NOMO-1 (cell line): Measurements from ENCODE around the gene SLF2.

Experiments used
- DNase-seq, 2 experiments: peaks; one replicate each; lab custom pipeline; 2025; ENCODE audit not compliant: unreplicated experiment in 2 of 2; lab: John Stamatoyannopoulos, UW

The SLF2 gene

DNA sequence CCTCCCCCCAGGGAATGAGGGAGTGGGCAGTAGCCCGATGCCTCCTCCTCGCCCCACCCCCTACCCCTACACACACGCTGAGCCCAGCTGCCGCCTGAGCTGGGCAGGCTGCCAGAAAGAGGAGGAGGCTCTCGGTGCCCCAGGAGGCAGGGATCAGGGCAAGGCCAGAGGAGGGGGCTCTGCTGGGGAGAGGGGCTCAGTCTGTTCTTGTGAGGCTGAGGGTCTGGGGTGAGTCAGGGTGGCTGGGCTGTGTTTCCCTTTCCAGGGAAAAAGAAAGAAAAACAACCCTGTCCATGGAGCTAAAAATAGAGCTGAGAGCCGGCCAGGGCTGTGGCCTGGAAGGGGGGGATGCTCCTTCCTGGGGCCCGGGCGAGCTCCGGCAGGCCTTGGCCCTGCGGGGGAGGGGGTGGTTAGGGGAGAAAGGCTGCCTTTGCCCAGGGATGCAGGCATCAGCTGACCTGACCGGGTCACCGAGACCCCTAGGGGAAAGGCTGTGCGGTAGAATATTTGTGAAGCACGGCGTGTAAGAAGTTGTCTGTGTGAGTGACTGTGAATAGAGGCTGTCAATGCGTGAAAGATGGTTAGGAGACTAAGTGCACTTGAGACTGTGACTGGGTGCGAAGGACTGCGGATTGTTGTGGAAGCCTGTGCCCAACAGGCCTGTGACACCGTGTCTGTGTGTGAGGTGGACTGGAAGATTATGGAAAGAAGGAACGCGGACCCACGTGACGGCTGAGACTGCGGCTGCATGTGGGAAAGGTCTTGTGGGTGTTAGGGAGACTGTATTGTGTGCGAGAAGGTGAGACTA, 85.6 kb downstream of the SLF2 start:
- DNase-seq = peak; percentile 34 to 57

DNA sequence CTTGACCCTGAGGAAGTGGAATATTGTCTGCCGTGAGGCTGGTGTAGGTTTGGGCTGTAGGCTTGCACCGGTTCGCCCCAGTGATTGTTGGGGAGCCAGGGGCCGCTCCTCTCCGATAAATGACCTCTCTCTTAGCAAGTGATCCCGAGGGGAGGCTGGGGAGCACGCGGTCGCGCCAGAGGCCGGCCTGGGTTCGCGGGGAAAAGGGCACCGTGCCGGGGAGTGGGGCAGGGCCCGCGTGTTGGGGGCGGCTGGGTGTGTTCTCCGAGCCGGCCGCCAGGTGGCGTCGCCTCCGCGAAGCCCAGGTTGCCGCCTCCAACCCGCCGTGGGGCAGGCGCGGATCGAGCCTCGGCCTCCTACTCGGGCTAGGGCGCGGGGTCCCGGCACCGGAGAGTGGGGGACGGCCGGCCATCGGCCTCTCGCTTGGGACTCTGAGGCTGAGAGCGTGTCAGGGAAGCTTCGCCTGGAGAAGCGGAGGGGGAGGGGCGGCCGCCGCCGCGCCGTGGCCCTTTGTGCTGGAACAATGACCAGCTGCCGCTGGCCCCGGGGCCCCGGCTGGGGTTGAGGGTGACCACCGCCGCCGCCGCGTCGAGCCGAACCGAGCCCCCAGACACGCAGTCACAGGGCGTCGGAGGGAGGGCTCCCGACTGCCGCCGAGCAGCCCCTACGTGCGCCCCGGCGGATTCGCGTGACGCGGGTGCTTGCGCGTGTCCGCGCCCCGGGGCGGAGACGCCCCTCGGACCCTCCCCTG, 86.4 kb downstream of the SLF2 start:
- peak; percentile 40 to 78 for DNase-seq

DNA sequence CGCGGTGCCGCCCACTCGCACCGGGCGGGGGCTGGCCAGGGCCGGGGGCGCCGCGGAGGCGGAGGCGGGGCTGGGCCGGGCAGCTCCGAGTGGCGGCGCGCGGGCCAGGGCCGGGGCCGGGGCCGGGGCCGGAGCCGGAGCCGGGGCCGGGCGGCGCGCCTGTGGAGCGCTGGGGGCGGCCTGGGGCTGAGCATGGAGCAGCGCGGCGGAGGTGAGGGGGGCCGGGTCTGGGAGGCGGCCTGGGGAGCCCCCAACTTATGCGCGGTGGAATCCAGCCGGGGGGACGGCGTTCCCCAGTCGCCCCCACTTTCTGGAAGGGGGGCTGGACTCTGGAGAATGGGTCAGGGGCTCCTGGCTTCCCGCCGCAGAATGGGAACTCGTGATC, 87.0 kb downstream of the SLF2 start, which contains the start of gene LZTS2:
Gene LZTS2, plus strand, starts transcription at position 67 of the 385 bp plus-strand sequence. CDS start 2,731 bp downstream, outside the sequence.
- DNase-seq = no peak

DNA sequence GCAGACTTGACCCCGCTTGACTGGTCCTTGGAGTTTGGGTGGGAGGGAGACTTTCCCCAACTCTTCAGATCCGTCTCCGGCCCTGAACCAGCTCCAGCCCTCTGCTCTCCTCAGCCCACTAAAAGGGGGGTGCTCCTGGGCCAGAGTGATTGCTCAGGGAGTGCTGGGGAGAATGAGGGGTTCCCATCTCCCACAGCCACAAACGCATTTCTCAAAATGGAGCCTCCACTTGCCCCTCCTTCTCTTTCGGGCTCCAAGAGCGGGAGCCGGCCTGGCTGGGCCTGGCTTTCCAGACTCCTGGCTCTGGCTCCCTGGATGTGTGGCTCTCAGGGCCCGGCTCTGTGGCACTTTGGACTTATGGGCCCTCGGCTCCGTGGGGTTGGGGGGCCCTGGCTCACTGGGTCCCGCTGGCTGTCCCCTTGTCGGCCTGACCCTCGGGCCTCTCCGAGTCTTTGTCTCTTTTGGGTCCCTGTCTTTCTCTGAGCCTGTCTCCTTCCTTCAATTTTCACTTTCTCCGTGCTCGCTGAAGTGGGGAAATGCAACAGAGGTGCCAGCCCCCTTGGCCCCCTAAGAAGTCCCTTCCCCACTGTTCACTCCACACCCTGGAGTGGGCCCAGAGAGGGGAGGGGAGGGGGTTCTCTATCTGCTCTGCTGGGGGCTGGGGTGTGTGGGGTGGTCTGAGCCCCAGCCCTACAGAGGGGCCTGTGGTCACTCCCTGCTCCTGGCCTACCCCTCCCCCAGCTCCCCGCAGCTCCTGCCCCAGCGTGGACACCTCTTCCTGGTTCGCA, 87.6 kb downstream of the SLF2 start:
- DNase-seq = no peak

DNA sequence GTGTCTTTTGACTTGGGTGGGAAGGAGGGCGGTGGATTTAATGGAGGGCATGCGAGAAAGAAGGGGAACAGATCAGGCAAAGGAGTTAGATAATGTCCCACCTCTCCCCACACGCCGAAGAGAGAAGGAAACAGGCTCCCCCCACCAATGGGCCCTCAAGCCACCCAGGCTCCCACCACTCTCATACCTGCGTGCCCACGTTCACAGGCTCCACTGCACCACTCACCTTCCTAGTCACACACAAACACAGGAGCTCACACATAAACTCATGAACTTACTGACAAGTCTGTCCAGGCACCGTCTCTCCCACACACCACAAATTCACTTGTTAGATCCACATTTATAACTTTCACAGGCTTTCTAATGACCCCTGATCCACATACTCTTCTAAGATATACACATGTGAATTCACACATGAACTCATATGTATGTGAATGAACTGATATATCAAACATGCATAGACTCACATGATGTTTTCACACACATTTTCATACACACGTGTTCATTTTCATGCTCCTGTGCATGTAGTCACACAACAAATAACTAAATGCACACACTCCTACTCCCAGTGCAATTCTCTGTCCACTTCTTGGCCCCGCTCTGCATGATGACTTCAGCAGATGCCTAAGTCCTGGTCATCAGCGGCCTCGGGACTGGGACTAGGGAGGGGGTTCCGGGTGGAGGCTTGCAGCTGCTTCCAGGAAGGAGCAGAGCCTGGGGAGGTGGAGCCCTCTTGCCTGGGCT, 88.3 kb downstream of the SLF2 start:
- DNase-seq = no peak

DNA sequence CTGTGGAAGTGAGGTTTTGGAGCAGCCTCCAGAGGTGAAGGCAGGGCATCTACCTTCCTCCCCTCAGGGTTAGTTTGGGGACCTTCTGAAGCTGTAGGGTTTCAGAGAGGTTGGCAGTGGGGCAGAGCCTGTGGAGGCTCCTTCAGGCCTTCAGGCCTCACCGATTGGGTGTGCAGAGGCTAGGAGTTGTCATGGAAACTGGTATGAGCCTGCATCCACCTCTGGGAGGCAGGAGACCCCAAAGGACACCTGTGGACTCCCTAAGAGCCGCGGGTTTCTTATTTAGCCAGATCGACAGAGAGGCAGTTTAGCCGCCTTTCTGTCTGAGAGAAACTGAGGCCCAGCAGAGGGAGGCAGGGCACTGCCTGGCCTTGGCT, 88.9 kb downstream of the SLF2 start:
- no peak for DNase-seq

DNA sequence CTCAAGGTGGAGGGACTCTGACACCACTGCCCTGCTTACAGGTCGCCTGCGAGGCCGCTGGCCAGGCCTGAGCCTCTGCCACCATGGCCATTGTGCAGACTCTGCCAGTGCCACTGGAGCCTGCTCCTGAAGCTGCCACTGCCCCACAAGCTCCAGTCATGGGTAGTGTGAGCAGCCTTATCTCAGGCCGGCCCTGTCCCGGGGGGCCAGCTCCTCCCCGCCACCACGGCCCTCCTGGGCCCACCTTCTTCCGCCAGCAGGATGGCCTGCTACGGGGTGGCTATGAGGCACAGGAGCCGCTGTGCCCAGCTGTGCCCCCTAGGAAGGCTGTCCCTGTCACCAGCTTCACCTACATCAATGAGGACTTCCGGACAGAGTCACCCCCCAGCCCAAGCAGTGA, 89.7 kb downstream of the SLF2 start:
- DNase-seq = no peak

DNA sequence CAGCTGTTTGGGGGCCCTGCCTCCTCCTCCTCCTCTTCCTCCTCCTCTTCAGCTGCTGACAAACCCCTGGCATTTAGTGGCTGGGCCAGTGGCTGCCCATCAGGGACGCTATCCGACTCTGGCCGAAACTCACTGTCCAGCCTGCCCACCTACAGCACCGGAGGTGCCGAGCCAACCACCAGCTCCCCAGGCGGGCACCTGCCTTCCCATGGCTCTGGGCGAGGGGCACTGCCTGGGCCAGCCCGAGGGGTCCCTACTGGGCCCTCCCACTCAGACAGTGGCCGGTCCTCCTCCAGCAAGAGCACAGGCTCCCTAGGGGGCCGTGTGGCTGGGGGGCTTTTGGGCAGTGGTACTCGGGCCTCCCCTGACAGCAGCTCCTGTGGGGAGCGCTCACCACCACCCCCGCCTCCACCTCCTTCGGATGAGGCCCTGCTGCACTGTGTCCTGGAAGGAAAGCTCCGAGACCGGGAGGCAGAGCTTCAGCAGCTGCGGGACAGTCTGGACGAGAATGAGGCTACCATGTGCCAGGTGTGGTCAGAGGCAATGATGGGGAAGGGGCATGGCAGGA, 91.0 kb downstream of the SLF2 start:
- no peak for DNase-seq

DNA sequence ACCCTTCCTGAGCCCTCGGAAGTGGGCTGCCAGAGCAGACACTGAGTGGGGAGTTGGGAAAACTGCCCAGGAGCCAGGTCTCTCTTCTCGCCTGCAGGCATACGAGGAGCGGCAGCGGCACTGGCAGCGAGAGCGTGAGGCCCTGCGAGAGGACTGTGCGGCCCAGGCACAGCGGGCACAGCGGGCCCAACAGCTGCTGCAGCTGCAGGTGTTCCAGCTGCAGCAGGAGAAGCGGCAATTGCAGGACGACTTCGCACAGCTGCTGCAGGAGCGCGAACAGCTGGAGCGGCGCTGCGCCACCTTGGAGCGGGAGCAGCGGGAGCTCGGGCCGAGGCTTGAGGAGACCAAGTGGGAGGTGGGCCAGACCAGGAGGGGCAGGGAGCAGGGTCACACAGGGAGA, 92.6 kb downstream of the SLF2 start:
- DNase-seq = no peak

DNA sequence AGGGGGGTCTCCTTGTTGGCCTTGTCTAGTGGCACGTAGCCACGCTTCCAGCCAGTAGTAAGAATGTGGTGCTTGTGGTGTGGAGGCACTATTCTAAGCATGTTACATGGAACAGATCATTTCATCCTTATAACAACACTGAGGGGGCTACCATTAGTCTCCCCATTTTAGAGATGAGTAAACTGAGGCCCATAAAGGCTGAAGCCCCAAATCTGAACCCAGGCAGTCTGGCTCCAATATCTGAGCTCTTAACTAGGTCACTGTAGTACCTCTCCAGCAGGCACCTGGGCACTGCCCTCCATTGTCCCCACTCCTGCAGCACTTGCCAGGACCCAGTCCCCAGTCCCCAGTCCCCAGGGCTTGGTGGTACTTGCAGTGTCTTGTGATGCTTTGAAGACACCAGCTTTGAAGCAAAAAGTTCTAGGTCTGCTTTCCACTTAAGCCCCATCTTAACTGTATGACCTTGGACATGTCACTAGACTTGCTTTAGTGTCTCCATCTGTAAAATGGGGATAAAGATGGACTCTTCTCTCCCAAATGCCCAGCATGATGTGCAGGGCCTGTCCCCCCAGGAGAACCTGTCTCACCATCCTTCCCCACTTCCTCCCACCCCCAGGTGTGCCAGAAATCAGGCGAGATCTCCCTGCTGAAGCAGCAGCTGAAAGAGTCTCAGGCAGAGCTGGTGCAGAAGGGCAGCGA, 93.3 kb downstream of the SLF2 start:
- DNase-seq = no peak

DNA sequence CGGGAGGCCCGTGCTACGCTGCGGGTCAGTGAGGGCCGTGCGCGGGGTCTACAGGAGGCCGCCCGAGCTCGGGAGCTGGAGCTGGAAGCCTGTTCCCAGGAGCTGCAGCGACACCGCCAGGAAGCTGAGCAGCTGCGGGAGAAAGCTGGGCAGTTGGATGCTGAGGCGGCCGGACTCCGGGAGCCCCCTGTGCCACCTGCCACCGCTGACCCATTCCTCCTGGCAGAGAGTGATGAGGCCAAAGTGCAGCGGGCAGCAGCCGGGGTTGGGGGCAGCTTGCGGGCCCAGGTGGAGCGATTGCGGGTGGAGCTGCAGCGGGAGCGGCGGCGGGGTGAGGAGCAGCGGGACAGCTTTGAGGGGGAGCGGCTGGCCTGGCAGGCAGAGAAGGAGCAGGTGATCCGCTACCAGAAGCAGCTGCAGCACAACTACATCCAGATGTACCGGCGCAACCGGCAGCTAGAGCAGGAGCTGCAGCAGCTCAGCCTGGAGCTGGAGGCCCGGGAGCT, 93.9 kb downstream of the SLF2 start:
- DNase-seq = no peak

DNA sequence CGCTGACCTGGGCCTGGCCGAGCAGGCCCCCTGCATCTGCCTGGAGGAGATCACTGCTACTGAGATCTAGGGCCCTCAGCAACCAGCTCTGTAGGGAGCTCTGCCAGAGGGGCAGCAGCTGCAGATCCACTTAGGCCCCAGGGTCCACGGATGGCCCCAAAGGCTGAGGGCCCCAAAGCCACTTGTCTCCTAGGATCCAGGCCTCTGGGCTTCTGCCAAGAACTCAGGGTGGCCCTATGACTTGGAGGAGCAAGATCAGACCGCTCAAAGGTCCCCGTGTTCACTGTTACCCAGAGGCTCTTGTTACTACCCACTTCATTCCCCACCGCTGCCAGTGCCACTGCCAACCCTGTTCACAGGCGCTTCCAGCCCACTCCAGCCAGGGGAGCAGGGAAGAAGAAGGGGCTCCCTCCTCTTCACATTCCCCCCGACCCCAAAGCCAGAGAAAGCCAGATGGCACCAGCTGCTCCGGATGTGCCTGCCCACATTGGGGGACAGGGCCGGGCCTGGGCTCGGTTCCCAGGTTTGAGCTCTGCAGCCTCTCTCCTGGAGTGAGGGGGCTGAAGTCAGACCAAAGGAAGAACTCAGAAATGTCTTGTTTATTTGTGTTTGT, 94.4 kb downstream of the SLF2 start:
- no peak for DNase-seq

DNA sequence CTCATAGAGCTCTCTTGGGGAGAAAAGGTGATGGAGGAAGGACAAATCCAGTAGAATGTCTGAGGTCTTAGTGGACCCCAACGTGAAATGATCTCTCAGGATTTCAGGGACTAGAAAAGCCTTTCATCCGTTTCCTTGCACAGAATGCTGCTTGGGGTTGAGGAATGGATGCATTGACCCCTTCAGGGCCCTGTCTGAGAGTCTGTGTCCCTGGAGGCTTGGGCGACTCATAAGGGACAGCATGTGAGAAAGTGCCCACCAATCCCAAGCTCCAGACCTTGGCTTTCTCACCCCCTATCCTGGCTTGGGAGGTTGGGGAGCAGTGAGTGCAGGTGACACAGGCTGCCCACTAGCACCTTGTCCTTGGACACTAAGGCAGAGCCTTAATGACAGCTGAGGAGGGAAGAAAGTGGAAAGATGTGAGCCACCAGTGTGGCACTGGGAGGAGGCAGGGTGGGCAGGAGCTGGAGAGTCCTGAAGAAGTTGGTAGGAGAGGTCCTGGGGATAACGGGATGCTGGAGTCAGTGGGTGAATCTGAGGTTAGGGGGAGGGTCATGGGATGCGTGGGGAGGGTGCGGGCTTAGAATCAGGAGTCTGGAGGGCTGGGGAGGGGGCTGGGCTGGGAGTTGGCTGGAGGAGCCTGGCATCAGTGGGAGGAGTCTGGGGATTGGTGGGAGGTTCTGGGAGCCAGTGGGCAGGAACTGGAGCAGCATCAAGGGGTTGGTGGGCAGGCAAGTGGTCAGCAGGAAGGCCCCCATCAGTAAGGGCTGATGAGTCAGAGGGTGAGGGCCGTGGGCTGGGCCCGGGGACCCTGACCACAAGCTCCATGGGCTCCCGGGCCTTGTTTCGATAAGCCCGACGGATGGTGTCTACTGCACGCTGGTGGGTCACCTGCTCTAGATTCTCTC, 95.4 kb downstream of the SLF2 start:
- DNase-seq = no peak

DNA sequence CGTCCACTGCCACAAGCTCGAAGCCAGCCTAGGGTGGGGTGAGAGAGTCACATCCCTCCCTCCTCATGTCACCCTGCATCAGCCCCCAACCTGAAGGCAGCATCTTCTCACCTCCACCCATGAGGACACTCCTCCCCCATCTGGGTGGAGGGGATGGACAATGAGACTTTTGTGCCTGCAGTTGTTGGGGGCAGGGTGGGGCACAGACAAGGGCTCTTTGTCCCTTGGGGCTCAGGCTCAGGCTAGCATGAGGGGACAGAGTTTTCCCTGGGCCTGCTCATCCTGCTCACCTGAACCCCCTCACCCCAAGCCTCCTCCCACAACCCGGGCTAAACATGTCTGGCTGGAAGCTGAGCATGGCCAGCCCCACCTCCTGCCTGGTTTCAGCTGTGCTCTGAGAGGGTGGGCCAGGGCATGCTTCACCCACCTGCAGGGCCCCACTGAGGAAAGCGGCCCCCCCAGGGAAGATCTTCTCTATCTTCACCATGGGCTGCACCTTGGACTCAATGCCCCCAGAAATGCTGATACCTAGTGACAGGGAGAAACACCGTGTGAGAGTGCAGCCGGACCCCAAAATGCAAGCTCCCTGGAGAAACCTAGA, 96.2 kb downstream of the SLF2 start:
- no peak for DNase-seq

DNA sequence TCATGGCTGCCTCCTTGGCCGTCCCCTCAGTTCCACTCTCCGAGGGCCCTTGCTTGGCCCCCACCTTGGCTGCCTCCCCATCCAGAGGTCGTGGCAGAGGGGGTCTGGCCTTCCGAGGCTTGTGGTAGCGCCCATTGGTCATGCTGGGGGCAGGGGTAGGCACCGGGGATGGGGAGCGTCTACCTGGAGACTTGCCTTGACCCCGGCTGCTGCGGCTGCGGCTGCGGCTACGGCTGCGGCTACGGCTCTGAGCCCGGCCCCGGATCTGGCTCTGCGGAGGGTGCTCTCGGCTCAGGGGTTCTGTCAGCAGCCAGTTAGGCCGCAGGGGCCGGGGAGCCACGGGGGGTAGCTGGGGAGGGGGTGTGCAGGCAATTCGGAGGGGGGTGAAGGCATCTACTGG, 97.6 kb downstream of the SLF2 start:
- DNase-seq = no peak

DNA sequence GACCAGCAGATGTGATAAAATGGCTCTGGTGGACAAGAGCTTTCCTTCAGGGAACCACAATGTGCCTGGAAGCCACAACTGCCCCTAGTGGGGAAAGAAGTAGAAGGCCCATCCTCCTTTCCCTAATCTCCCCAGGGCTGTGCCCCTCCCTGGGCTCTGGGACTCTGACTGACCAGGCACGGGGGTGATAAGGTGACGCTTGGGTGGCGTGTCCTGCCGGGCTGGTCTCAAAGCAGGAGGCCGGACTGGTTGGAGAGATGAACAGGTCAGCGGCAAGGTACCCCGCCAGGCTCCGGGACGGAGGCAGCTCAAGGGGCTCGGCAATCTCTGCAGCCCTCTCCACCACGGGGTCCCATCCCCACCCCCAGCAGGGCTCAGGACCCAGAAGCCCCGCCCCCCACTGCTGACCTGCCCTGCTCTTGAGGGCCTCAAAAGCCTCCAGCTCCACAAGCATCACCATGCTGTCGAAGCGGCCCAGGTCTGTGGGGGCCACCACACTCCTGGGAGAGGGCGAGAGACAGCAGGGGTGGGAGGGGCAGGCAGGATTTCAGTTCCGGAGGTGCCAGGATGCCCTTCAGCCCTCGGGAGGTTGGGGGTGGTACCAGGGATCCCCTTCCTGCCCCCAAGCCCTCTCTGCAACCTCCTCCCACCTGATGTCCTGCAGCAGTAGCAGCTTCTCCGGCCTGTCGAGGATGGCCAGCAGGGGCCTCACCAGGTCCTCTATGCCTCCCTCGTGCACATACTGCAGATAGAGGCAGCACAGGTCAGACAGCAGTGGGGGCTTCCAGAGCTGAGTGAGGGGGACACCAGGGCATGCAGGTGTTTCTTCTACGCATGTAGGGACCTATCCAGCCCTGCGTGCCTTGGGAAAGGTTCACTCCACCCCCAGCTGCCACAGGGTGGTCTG, 99.0 kb downstream of the SLF2 start:
- DNase-seq = no peak
